Adipocyte (in vitro differentiated cells): ENCODE results near the gene GPR78.

Experiments
- DNase-seq: peaks from one replicate; pipeline ENCODE4 v3.0.0-alpha.2; 2015; ENCODE audit warnings: low read depth
- H3K27me3 ChIP-seq: replicated peaks from 2 replicates; pipeline ENCODE4 v1.7.0; 2013; ENCODE audit warnings: mild to moderate bottlenecking, low read length, moderate library complexity; ENCODE audit not compliant: control insufficient read depth, insufficient read depth
- H3K36me3 ChIP-seq: 2 replicates; pipeline ENCODE4 v1.7.0; 2013; ENCODE audit warnings: low read length, mild to moderate bottlenecking, moderate library complexity; ENCODE audit not compliant: control insufficient read depth, insufficient read depth, severe bottlenecking
- H3K4me1 ChIP-seq: 2 replicates; pipeline ENCODE4 v1.7.0; 2013; ENCODE audit warnings: mild to moderate bottlenecking, low read length, moderate library complexity; ENCODE audit not compliant: control insufficient read depth, insufficient read depth
- H3K4me3 ChIP-seq: 2 replicates; pipeline ENCODE4 v1.7.0; 2013; ENCODE audit warnings: mild to moderate bottlenecking, low read length, moderate library complexity
- H3K9ac ChIP-seq: 2 replicates; pipeline ENCODE4 v1.7.0; 2013; ENCODE audit warnings: mild to moderate bottlenecking, low read length, moderate library complexity
- H3K9me3 ChIP-seq: 2 replicates; pipeline ENCODE4 v1.7.0; 2013; ENCODE audit warnings: mild to moderate bottlenecking, low read length, moderate library complexity; ENCODE audit not compliant: control insufficient read depth

GPR78 gene

GRCh38 chr4:8580321-8581093 is at the start of gene GPR78:
Gene GPR78, plus strand, starts transcription at chr4:8580392. Its CDS starts 591 bp downstream, at chr4:8580983.
- H3K36me3 ChIP-seq = no peaks in the 10 kb centered on the region
- peaks cover 77% of the 10 kb centered on the region for H3K27me3 ChIP-seq
- H3K4me1 ChIP-seq = no peaks in the 10 kb centered on the region
- no peak within 1 kb of the TSS for H3K4me3 ChIP-seq
- peak; percentile 69 for DNase-seq
- H3K9me3 ChIP-seq = peaks cover 5% of the 10 kb centered on the region
- no peak within 1 kb of the TSS for H3K9ac ChIP-seq

GRCh38 chr4:8532245-8532781 is 47.9 kb upstream of the GPR78 start:
- no peak overlapping the region for H3K4me3 ChIP-seq
- H3K9ac ChIP-seq = no peak overlapping the region
- no peak for DNase-seq
- H3K36me3 ChIP-seq = no peaks in the 10 kb centered on the region
- no peaks in the 10 kb centered on the region for H3K27me3 ChIP-seq
- peaks cover 7% of the 10 kb centered on the region for H3K9me3 ChIP-seq
- peaks cover 11% of the 10 kb centered on the region for H3K4me1 ChIP-seq

- no peak overlapping the region for H3K9ac ChIP-seq
- no peak overlapping the region for H3K4me3 ChIP-seq
- H3K36me3 ChIP-seq = no peaks in the 10 kb centered on the region
- peaks cover 12% of the 10 kb centered on the region for H3K4me1 ChIP-seq
- H3K9me3 ChIP-seq = peaks cover 7% of the 10 kb centered on the region
- no peaks in the 10 kb centered on the region for H3K27me3 ChIP-seq
- no peak for DNase-seq
Observed at GRCh38 chr4:8533274-8533865, 46.8 kb upstream of the GPR78 start.

- H3K36me3 ChIP-seq = no peaks in the 10 kb centered on the region
- H3K9me3 ChIP-seq = peaks cover 6% of the 10 kb centered on the region
- peak overlapping the region; percentile 30 for H3K9ac ChIP-seq
- DNase-seq = peak; percentile 70
- H3K4me3 ChIP-seq = no peak overlapping the region
- H3K27me3 ChIP-seq = no peaks in the 10 kb centered on the region
- peaks cover 12% of the 10 kb centered on the region for H3K4me1 ChIP-seq
Observed at GRCh38 chr4:8534129-8534528, 46.1 kb upstream of the GPR78 start.

- Histone ChIP-seq H3K4me1 (peaks cover 12% of the 10 kb centered on the region), H3K36me3 (no peaks in the 10 kb centered on the region), H3K9me3 (peaks cover 1% of the 10 kb centered on the region), H3K27me3 (no peaks in the 10 kb centered on the region), H3K9ac (no peak overlapping the region), H3K4me3 (no peak overlapping the region)
- no peak for DNase-seq
Observed at GRCh38 chr4:8534611-8535010, 45.6 kb upstream of the GPR78 start.

- no peaks in the 10 kb centered on the region for H3K27me3 ChIP-seq
- no peaks in the 10 kb centered on the region for H3K36me3 ChIP-seq
- DNase-seq = no peak
Observed at GRCh38 chr4:8536467-8536866, 43.7 kb upstream of the GPR78 start.

GRCh38 chr4:8537041-8537461 is 43.1 kb upstream of the GPR78 start:
- no peaks in the 10 kb centered on the region for H3K36me3 ChIP-seq
- peaks cover 12% of the 10 kb centered on the region for H3K4me1 ChIP-seq
- H3K9ac ChIP-seq = no peak overlapping the region
- H3K9me3 ChIP-seq = no peaks in the 10 kb centered on the region
- no peak overlapping the region for H3K4me3 ChIP-seq
- DNase-seq = peak; percentile 65
- H3K27me3 ChIP-seq = no peaks in the 10 kb centered on the region

More at GRCh38 chr4:8536467-8536866, 43.7 kb upstream of the GPR78 start:
- H3K9me3 ChIP-seq = no peaks in the 10 kb centered on the region
- H3K9ac ChIP-seq = no peak overlapping the region
- peaks cover 12% of the 10 kb centered on the region for H3K4me1 ChIP-seq
- H3K4me3 ChIP-seq = no peak overlapping the region

GRCh38 chr4:8538076-8538702 is 42.0 kb upstream of the GPR78 start:
- Histone ChIP-seq H3K9me3 (no peaks in the 10 kb centered on the region), H3K9ac (no peak overlapping the region), H3K4me3 (no peak overlapping the region), H3K4me1 (peaks cover 12% of the 10 kb centered on the region), H3K36me3 (no peaks in the 10 kb centered on the region), H3K27me3 (no peaks in the 10 kb centered on the region)
- no peak for DNase-seq

- Histone ChIP-seq H3K36me3 (no peaks in the 10 kb centered on the region), H3K9ac (no peak overlapping the region), H3K4me3 (no peak overlapping the region), H3K4me1 (peaks cover 12% of the 10 kb centered on the region), H3K27me3 (no peaks in the 10 kb centered on the region), H3K9me3 (no peaks in the 10 kb centered on the region)
- DNase-seq = no peak
Observed at GRCh38 chr4:8538703-8539567, 41.3 kb upstream of the GPR78 start.

GRCh38 chr4:8539661-8540060 is 40.5 kb upstream of the GPR78 start:
- no peaks in the 10 kb centered on the region for H3K36me3 ChIP-seq
- H3K9ac ChIP-seq = no peak overlapping the region

More at GRCh38 chr4:8539661-8540060, 40.5 kb upstream of the GPR78 start:
- no peaks in the 10 kb centered on the region for H3K9me3 ChIP-seq
- no peak for DNase-seq
- H3K4me1 ChIP-seq = peaks cover 8% of the 10 kb centered on the region
- no peaks in the 10 kb centered on the region for H3K27me3 ChIP-seq
- H3K4me3 ChIP-seq = no peak overlapping the region
